T-helper 1 cell treated with Interleukin-12 subunit alpha and Interleukin-12 subunit beta and Interleukin-4 antibody, amounts not matched to agents 30 μg/mL and 1 μg/mL, for 36 hours (primary cell): Measurements from ENCODE around the gene FN3K.
A peak's percentile ranks its signal among the peaks of the same experiment; 100 is the strongest.
"Not testable (repeated sequence)": the region's sequence is repeated elsewhere in the genome, so short reads cannot be mapped to it uniquely, and the experiment has no call there.

Source experiments
- H3K27ac Mint-ChIP-seq: one replicate; pipeline ENCODE4 v1.8.0; 2021; ENCODE audit warnings: mild to moderate bottlenecking, mixed read lengths
- H3K27me3 Mint-ChIP-seq: one replicate; pipeline ENCODE4 v1.8.0; 2021; ENCODE audit warnings: low read depth, mixed read lengths
- H3K36me3 Mint-ChIP-seq: one replicate; pipeline ENCODE4 v1.8.0; 2021; ENCODE audit warnings: low read depth, mixed read lengths
- H3K4me1 Mint-ChIP-seq: one replicate; pipeline ENCODE4 v1.8.0; 2021; ENCODE audit warnings: low read depth, mixed read lengths
- H3K4me3 Mint-ChIP-seq: one replicate; pipeline ENCODE4 v1.8.0; 2021; ENCODE audit warnings: mild to moderate bottlenecking, moderate library complexity, mixed read lengths
- H3K9me3 Mint-ChIP-seq: one replicate; pipeline ENCODE4 v1.8.0; 2021; ENCODE audit warnings: mixed read lengths

FN3K gene

GRCh38 chr17:82743344-82744219 is 8.2 kb downstream of the FN3K start:
- no peaks in the 10 kb centered on the region for H3K4me1 Mint-ChIP-seq
- no peaks in the 10 kb centered on the region for H3K27me3 Mint-ChIP-seq
- H3K36me3 Mint-ChIP-seq: peaks cover 23% of the 10 kb centered on the region
- no peak overlapping the region for H3K4me3 Mint-ChIP-seq
- H3K27ac Mint-ChIP-seq: no peak overlapping the region
- peaks cover 28% of the 10 kb centered on the region for H3K9me3 Mint-ChIP-seq

- H3K27ac Mint-ChIP-seq, H3K4me3 Mint-ChIP-seq, H3K27me3 Mint-ChIP-seq, H3K4me1 Mint-ChIP-seq: not testable (repeated sequence)
- peaks cover 23% of the 10 kb centered on the region for H3K36me3 Mint-ChIP-seq
- H3K9me3 Mint-ChIP-seq: peaks cover 27% of the 10 kb centered on the region
These were observed 9.3 kb downstream of the FN3K start for GRCh38 chr17:82744736-82745135.

GRCh38 chr17:82745524-82745923 is 10.1 kb downstream of the FN3K start:
- Mint-ChIP-seq H3K4me3 (no peak overlapping the region), H3K36me3 (peaks cover 16% of the 10 kb centered on the region), H3K4me1 (no peaks in the 10 kb centered on the region), H3K27me3 (no peaks in the 10 kb centered on the region), H3K27ac (no peak overlapping the region), H3K9me3 (peaks cover 19% of the 10 kb centered on the region)

GRCh38 chr17:82748756-82749155 is 13.3 kb downstream of the FN3K start:
- Mint-ChIP-seq H3K4me1 (peaks cover 10% of the 10 kb centered on the region), H3K27me3 (no peaks in the 10 kb centered on the region), H3K27ac (no peak overlapping the region), H3K4me3 (no peak overlapping the region), H3K36me3 (no peaks in the 10 kb centered on the region), H3K9me3 (peaks cover 4% of the 10 kb centered on the region)

GRCh38 chr17:82750241-82750908 is 15.0 kb downstream of the FN3K start:
- H3K9me3 Mint-ChIP-seq: peaks cover 4% of the 10 kb centered on the region
- peaks cover 23% of the 10 kb centered on the region for H3K4me1 Mint-ChIP-seq
- peak overlapping the region; percentile 67 for H3K4me3 Mint-ChIP-seq
- no peak overlapping the region for H3K27ac Mint-ChIP-seq
- H3K36me3 Mint-ChIP-seq: no peaks in the 10 kb centered on the region
- H3K27me3 Mint-ChIP-seq: no peaks in the 10 kb centered on the region

- no peak overlapping the region for H3K27ac Mint-ChIP-seq
- H3K36me3 Mint-ChIP-seq: peaks cover 2% of the 10 kb centered on the region
- no peak overlapping the region for H3K4me3 Mint-ChIP-seq
- peaks cover 2% of the 10 kb centered on the region for H3K9me3 Mint-ChIP-seq
- peaks cover 28% of the 10 kb centered on the region for H3K4me1 Mint-ChIP-seq
- no peaks in the 10 kb centered on the region for H3K27me3 Mint-ChIP-seq
These were observed 15.8 kb downstream of the FN3K start for GRCh38 chr17:82751171-82751570.

GRCh38 chr17:82751571-82752370 is 16.4 kb downstream of the FN3K start, which contains the start of gene TBCD:
TSS of gene TBCD (plus strand) at chr17:82752065. CDS start at chr17:82752194, 129 bp downstream.
- H3K27me3 Mint-ChIP-seq: no peaks in the 10 kb centered on the region
- peak within 1 kb of the TSS; percentile 45 for H3K27ac Mint-ChIP-seq
- H3K9me3 Mint-ChIP-seq: no peaks in the 10 kb centered on the region
- H3K4me1 Mint-ChIP-seq: peaks cover 28% of the 10 kb centered on the region
- H3K36me3 Mint-ChIP-seq: peaks cover 2% of the 10 kb centered on the region
- H3K4me3 Mint-ChIP-seq: peak within 1 kb of the TSS; percentile 80

- H3K36me3 Mint-ChIP-seq: peaks cover 2% of the 10 kb centered on the region
- peak overlapping the region; percentile 45 for H3K27ac Mint-ChIP-seq
- no peaks in the 10 kb centered on the region for H3K9me3 Mint-ChIP-seq
- no peaks in the 10 kb centered on the region for H3K27me3 Mint-ChIP-seq
- peak overlapping the region; percentile 80 for H3K4me3 Mint-ChIP-seq
- H3K4me1 Mint-ChIP-seq: peaks cover 28% of the 10 kb centered on the region
These were observed 17.2 kb downstream of the FN3K start for GRCh38 chr17:82752371-82753200.

GRCh38 chr17:82753201-82753464 is 17.7 kb downstream of the FN3K start:
- no peak overlapping the region for H3K27ac Mint-ChIP-seq

GRCh38 chr17:82754297-82755208 is 19.1 kb downstream of the FN3K start:
- Mint-ChIP-seq H3K36me3 (peaks cover 2% of the 10 kb centered on the region), H3K4me1 (peaks cover 28% of the 10 kb centered on the region), H3K27me3 (no peaks in the 10 kb centered on the region), H3K9me3 (no peaks in the 10 kb centered on the region), H3K4me3 (no peak overlapping the region), H3K27ac (peak overlapping the region; percentile 3)

More at GRCh38 chr17:82753201-82753464, 17.7 kb downstream of the FN3K start:
- Mint-ChIP-seq H3K4me3 (peak overlapping the region; percentile 80), H3K36me3 (peaks cover 2% of the 10 kb centered on the region), H3K4me1 (peaks cover 28% of the 10 kb centered on the region), H3K9me3 (no peaks in the 10 kb centered on the region), H3K27me3 (no peaks in the 10 kb centered on the region)

- Mint-ChIP-seq H3K27ac (no peak overlapping the region), H3K4me1 (peaks cover 28% of the 10 kb centered on the region), H3K4me3 (no peak overlapping the region), H3K27me3 (no peaks in the 10 kb centered on the region), H3K9me3 (no peaks in the 10 kb centered on the region), H3K36me3 (peaks cover 3% of the 10 kb centered on the region)
These were observed 20.8 kb downstream of the FN3K start for GRCh38 chr17:82756166-82756565.

GRCh38 chr17:82765371-82765770 is 30.0 kb downstream of the FN3K start:
- Mint-ChIP-seq H3K36me3 (peaks cover 32% of the 10 kb centered on the region), H3K9me3 (no peaks in the 10 kb centered on the region), H3K27me3 (no peaks in the 10 kb centered on the region), H3K4me3 (no peak overlapping the region), H3K27ac (no peak overlapping the region), H3K4me1 (peaks cover 8% of the 10 kb centered on the region)

GRCh38 chr17:82767041-82767754 is 31.8 kb downstream of the FN3K start:
- Mint-ChIP-seq H3K4me1 (peaks cover 8% of the 10 kb centered on the region), H3K4me3 (no peak overlapping the region), H3K27ac (peak overlapping the region; percentile 31), H3K9me3 (no peaks in the 10 kb centered on the region), H3K27me3 (no peaks in the 10 kb centered on the region), H3K36me3 (peaks cover 34% of the 10 kb centered on the region)
